Stimulated activated CD4-positive, alpha-beta T cell treated with anti-CD3 and anti-CD28 coated beads, Interleukin-2, amount 100 ng/mL, for 48 hours (primary cell): ENCODE measurements around the gene OR6P1.

Experiments
- DNase-seq, 2 donors: peaks; one replicate each; pipeline ENCODE4 v3.0.0-alpha.2; 2020

Gene OR6P1

GRCh38 chr1:158570480-158570879 lies at the start of gene OR6P1:
TSS of gene OR6P1 (minus strand) at chr1:158570580. CDS start at chr1:158563604, 6,976 bp downstream.
- no peak for DNase-seq

GRCh38 chr1:158613764-158614163 lies 43.4 kb upstream of the OR6P1 start:
- no peak for DNase-seq

- DNase-seq, result no peak
Measured at GRCh38 chr1:158611916-158612315, 41.5 kb upstream of the OR6P1 start.

DNA sequence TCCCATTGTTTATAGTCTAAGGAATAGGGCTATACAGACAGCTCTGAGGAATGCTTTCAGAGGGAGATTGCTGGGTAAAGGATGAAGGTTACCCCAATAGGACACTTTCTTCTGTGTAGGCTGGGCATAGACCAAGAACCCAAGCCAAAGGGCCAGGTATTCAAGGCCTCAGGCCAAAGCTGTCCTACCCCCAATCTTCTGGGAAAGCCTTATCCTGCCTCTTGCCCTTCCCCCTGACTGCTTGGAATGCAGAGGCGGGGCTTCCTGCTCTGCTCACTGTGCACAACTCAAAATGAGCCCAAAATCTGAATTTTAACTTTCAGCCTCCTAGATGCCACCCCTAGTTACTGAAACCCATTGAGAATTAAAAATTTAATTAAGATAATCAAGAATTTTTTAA lies 36.9 kb upstream of the OR6P1 start:
- DNase-seq, result no peak

DNA sequence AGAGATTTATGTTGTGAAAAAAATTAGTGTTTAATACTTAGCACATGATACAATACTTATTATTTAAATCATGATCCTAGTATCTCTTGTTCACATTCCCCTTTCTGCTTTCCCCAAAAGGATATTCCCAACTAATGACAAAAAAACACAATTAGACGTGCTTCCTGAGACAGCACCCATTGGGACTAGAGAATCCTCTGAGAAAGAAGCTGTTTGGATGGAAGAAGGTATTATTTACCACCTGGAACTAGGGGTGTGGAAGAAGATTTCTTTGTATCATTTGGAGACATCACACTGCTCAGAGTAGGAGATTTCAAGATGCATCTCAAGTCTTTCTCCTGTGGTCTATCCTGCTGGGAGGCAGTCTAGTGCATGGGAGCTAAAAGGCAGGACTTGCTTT lies 34.6 kb upstream of the OR6P1 start, which contains the start of gene OR10Z1:
Gene OR10Z1, plus strand, starts transcription at position 301 of the 400 bp plus-strand sequence. CDS start 1,171 bp downstream, outside the sequence.
- DNase-seq, result no peak

DNA sequence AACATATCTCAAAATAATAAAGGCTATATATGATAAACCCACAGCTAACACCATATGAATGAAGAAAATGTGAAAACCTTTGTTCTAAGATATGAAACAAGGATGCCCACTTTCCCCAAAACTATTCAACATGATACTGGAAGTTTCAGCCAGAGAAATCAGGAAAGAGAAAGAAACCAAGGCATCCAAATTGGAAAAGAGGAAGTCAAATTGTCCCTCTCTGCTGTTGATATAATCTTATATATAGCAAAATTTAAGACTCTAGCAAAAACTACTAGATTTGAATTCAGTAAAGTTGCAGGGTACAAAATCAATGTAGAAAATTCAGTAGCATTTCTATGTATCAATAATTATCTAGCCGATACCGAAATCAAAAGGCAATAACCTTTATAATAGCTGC lies 30.4 kb upstream of the OR6P1 start:
- no peak for DNase-seq

- no peak for DNase-seq
Measured at GRCh38 chr1:158586942-158587341, 16.6 kb upstream of the OR6P1 start.

DNA sequence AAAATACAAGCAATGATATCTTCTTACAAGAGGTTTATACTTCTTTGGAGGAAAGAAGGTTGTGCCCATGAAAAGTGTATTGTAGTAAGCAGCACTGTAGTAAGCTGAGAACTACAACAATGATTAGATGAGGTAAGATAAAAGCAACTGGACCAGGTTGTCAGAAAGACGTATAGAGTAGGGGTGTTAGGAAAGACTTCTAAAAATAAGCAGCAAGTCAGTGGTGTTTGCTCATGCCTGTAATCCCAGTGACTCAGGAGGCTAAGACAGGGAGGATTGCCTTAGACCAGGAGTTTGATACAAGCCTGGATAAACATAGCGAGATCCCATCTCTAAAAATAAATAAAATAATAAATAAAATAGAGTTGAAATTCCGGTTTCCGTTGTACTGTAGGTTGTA lies 13.6 kb upstream of the OR6P1 start:
- no peak for DNase-seq

DNA sequence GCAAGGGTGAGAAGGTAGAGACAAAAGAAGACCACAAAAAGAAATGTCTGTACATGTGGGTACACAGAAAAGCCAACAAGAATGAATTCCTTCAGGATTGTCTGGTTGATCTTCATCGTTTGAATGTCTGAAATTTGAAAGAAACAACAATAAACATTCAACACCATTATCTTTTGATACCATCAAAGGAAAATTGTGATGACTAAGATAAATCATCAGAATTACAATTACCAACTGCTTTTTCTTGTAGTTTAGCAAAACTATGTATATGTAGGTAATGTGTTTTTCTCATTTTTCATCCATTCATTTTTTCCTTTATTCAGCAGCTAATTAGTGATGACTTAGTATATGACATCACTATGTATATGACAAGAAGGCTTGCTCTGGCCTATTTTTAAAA lies 9.4 kb upstream of the OR6P1 start, which contains the start of gene OR10X1:
Gene OR10X1, minus strand, starts transcription at position 167 of the 400 bp plus-strand sequence. Its CDS starts 0 bp downstream, at position 167.
- DNase-seq, result no peak

DNA sequence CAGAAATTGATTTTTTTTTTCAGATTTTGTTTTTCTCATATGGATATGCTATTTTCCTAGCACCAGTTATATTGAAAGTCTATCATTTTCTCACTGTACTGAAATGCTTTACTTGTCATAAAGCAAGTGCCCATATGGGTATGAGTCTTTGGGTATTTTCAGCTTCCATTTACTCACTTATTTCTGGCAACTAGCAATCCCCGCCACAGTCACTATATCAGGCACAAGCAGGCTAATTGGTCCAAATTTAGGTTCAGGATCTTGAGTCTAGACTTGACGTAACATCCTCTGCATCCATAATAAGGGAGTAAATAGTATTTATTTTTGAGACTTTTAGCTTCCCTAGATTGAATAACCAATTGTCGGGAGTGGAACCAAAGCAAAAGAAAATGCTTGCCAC lies 7.2 kb upstream of the OR6P1 start:
- DNase-seq, result no peak

- DNase-seq, result no peak
Measured at GRCh38 chr1:158572226-158572625, 1.8 kb upstream of the OR6P1 start.

DNA sequence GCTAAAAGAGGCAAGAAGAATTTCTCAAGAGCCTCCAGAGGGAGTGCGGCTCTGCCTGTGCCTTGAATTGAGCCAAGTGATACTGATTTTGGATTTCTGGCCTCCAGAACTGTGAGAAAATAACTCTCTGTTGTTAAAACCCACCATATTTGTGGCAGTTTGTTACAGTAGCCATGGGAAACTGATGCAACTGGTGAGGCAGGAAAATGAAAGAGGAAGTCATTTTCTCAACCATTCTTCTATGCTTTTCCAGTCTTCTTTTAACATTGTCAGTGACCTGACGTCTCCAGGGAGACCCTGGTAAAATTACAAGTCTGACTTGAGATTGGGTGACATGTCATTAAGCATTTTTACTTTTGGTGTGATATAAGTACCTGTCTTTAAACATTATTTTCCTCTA lies 5.8 kb downstream of the OR6P1 start:
- no peak for DNase-seq

GRCh38 chr1:158563853-158564252 lies 6.5 kb downstream of the OR6P1 start:
- no peak for DNase-seq

DNA sequence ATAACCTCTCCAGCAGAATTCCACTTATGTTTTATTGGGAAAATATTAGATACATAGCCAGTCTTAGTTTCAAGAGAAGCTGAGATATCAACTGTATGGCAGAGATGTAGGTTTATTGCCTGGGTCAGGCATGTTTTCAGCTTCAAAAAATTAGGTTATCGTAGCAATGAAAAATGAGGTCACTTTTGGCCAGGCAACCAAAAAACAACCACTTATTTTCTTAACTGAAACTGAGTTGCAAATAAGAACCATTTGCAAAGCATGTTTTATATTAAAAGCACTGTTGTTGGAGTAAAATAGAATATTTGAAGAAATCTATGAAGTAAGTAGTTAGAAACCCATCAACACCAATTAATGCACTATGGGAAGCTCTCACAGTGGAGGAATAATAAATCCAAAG lies 10.7 kb downstream of the OR6P1 start:
- no peak for DNase-seq

DNA sequence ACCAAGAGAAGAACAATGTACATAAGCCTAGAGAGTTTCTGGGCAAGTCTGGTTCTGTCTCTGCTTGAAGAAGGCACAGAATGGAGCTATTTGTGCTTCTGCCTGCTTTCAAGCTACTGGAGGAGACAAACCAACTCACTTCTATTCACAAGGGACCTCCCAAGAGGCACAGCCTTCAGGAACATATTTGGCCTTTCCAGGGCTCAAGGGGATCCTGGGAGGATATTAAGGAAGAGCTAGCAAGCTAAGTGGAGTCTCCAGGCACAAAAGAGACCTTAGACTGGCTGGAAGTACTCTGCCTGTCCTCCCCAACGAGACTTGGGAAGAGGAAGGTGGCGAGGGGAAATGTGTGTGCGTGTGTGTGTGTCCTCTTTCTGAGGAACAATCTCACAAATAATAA lies 16.0 kb downstream of the OR6P1 start, which contains the start of gene OR6Y1:
Gene OR6Y1, minus strand, starts transcription at position 54 of the 400 bp plus-strand sequence. CDS start 6,300 bp downstream, outside the sequence.
- no peak for DNase-seq

- DNase-seq, result no peak
Measured at GRCh38 chr1:158552296-158552695, 18.1 kb downstream of the OR6P1 start.

DNA sequence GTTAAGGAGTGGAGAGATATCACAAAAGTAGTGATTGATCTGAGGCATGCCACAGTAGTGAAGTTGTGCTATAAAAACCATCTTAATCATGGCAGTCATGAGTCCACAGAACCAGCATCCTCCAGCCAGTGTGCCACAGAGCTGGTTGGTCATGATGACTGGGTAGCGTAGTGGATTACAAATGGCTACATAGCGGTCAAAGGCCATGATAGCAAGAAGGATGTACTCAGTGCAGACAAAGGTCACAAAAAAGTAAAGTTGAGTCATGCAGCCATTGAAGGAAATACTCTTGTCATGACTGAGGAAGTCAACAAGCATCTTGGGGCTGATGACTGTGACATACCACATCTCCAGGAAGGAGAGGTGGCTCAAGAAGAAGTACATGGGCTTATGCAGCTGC lies 22.8 kb downstream of the OR6P1 start:
- DNase-seq, result no peak

- no peak for DNase-seq
Measured at GRCh38 chr1:158537609-158538008, 32.8 kb downstream of the OR6P1 start.

GRCh38 chr1:158534496-158534895 lies 35.9 kb downstream of the OR6P1 start:
- no peak for DNase-seq

DNA sequence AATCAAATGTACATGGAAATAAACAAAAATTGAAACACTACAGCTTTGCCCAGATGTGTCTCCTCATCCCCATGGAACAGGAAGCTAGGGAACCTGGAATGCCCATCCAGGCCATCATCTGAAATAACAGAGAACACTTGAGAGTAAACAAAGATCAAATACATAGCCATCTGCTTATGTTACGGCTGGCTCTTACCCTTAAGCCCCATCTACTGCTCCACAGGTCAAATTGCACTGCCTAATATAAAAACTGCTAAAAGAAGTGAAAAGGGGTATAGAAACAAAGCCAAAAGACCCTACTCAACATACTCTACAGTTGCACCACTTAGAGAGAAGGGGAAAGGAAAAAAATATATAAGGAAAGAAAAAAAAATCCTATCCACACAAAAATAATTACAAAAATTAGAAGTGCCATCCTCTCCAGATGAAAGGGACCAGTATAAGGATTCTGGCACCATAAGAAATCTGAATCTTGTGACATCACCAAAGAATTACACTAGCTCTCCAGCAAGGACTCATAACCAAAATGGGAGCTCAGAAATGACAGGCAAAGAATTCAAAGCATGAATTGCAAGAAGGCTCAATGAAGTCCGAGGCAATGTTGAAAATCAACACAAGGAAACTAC lies 43.1 kb downstream of the OR6P1 start:
- DNase-seq, result no peak

GRCh38 chr1:158521666-158522058 lies 48.7 kb downstream of the OR6P1 start:
- DNase-seq, result no peak

GRCh38 chr1:158520955-158521665 lies 49.3 kb downstream of the OR6P1 start:
- DNase-seq, result no peak

DNA sequence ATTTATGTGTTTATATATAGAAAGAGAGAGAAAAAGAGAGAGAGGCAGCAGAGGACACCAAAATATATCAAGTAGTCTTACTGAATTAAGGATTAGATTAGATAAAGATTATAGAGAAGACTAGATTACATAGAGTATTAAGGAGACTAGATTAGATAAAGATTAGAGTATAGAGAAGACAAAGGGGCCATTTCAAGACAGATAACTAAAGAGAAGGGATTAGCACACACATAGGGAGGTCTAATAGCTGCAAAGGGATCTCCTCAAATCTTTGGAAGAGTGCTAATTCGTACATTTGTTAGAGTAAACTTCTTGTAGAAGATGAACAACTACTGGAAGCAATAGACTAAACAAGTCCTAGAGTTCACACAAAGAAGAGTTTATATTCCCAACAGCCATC lies 50.4 kb downstream of the OR6P1 start:
- DNase-seq, result no peak

- DNase-seq, result no peak
Measured at GRCh38 chr1:158516966-158517365, 53.4 kb downstream of the OR6P1 start.
